HG03565 (cell line): ENCODE data around the gene PNPLA2.

Experiments used
- ATAC-seq: cut with Tn5 transposase; IDR thresholded peaks from one replicate; pipeline ENCODE4 v1.9.1; 2021; ENCODE audit warnings: mild to moderate bottlenecking, moderate library complexity; ENCODE audit not compliant: unreplicated experiment

PNPLA2 gene

GRCh38 chr11:869399-870126 lies 50.8 kb downstream of the PNPLA2 start:
- ATAC-seq = no peak

- no peak for ATAC-seq
Measured at GRCh38 chr11:870127-870413, 51.4 kb downstream of the PNPLA2 start.

- no peak for ATAC-seq
Measured at GRCh38 chr11:870418-870817, 51.7 kb downstream of the PNPLA2 start.

- ATAC-seq = no peak
Measured at GRCh38 chr11:871472-871871, 52.8 kb downstream of the PNPLA2 start.

GRCh38 chr11:872799-873198 lies 54.1 kb downstream of the PNPLA2 start:
- ATAC-seq = no peak

DNA sequence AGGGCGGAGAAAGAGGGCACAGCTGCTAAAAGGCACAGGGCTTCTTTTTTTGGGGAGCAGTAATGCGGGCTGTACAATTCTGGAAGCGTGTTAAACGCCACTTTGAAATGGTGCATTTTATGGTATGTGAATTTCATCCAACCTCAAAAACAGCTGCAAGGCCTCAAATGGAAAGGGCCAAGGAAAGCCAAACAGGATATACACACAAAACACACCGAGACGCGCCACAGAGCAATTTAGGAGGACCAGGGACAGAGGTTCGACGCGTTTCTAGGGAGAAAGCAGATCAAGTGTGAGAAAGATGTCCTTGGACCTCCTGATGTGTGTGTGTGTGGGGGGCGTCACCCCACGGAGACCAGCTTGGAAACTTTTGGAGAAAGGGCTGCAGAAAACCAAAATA lies 55.0 kb downstream of the PNPLA2 start:
- ATAC-seq = no peak
